DMS53 treated with DMSO at 0.1 percent for 48 hours (cell line): ENCODE data around the gene DBN1.
A peak's percentile ranks its signal among the peaks of the same experiment; 100 is the strongest.

Experiments used
- DNase-seq: peaks from one replicate; lab custom pipeline; 2025; ENCODE audit not compliant: unreplicated experiment; lab: John Stamatoyannopoulos, UW

Gene DBN1

GRCh38 chr5:177505075-177505474 is 31.6 kb upstream of the DBN1 start:
- DNase-seq = no peak

- DNase-seq = no peak
These were observed 30.9 kb upstream of the DBN1 start for GRCh38 chr5:177504086-177505056.

- DNase-seq = no peak
These were observed 30.1 kb upstream of the DBN1 start for GRCh38 chr5:177503351-177504085.

GRCh38 chr5:177502886-177503285 is 29.5 kb upstream of the DBN1 start:
- DNase-seq = no peak

GRCh38 chr5:177501874-177502678 is 28.6 kb upstream of the DBN1 start:
- DNase-seq = no peak

GRCh38 chr5:177500685-177501522 is 27.5 kb upstream of the DBN1 start:
- DNase-seq = peak; percentile 80

GRCh38 chr5:177499842-177500241 is 26.4 kb upstream of the DBN1 start:
- no peak for DNase-seq

- DNase-seq = peak; percentile 54
These were observed 24.8 kb upstream of the DBN1 start for GRCh38 chr5:177498013-177498787.

- DNase-seq = peak; percentile 94
These were observed 24.0 kb upstream of the DBN1 start, which contains the start of gene PDLIM7 for GRCh38 chr5:177497292-177498012. Gene PDLIM7, minus strand, starts transcription at chr5:177497604. Its CDS starts 1,092 bp downstream, at chr5:177496512.

- peak; percentile 39 for DNase-seq
These were observed 23.4 kb upstream of the DBN1 start for GRCh38 chr5:177496727-177497291.

- DNase-seq = no peak
These were observed 22.8 kb upstream of the DBN1 start for GRCh38 chr5:177496070-177496726.

- no peak for DNase-seq
These were observed 22.0 kb upstream of the DBN1 start for GRCh38 chr5:177495243-177496060.

GRCh38 chr5:177494346-177495195 is 21.1 kb upstream of the DBN1 start:
- DNase-seq = no peak

- DNase-seq = no peak
These were observed 20.4 kb upstream of the DBN1 start for GRCh38 chr5:177493795-177494345.

- no peak for DNase-seq
These were observed 19.4 kb upstream of the DBN1 start for GRCh38 chr5:177492841-177493240.
